Thyroid gland (tissue), 4 donors: ENCODE data around the gene METTL1. TPM values are rescaled to one million over a fixed set of nuclear protein-coding genes. Genes with fewer than 3 reads are reported as not detected.
A peak's percentile ranks its signal among the peaks of the same experiment; 100 is the strongest.

ENCODE experiments used
- DNase-seq, 2 donors: peaks; one replicate each; pipeline ENCODE4 v3.0.0-alpha.2; 2019
- H3K27ac ChIP-seq, 3 donors: fragments of 200-600 bp; sonication (generic); 1 replicate in 2 of 3; 2 replicates in 1 of 3; pipeline ENCODE4 v1.5.1; 2016 to 2019; ENCODE audit warnings: mild to moderate bottlenecking in 1 of 3, moderate library complexity in 1 of 3
- H3K27me3 ChIP-seq: fragments of 200-600 bp; sonication (generic); one replicate; pipeline ENCODE4 v1.5.1; 2019
- H3K36me3 ChIP-seq, 2 donors: fragments of 200-600 bp; sonication (generic); one replicate each; pipeline ENCODE4 v1.5.1; 2016 to 2019
- H3K4me1 ChIP-seq, 2 donors: fragments of 200-600 bp; sonication (generic); one replicate each; pipeline ENCODE4 v1.5.1; 2017 to 2019
- H3K4me3 ChIP-seq, 3 donors: fragments of 200-600 bp; sonication (generic); replicated peaks in 1 of 3; 1 replicate in 2 of 3; 2 replicates in 1 of 3; pipeline ENCODE4 v1.5.1; 2016; ENCODE audit warnings: mild to moderate bottlenecking in 1 of 3
- H3K9me3 ChIP-seq: fragments of 200-600 bp; sonication (generic); one replicate; pipeline ENCODE4 v1.5.1; 2017
- CTCF ChIP-seq, 6 experiments: fragments of 200-600 bp in 3 of 6; fragments of 450-650 bp in 3 of 6; sonication (generic) in 3 of 6; IDR thresholded peaks; one replicate each; pipeline ENCODE4 v1.5.1; 2016 to 2019; ENCODE audit warnings: antibody characterized with exemption in 6 of 6, mild to moderate bottlenecking in 2 of 6, inconsistent platforms in 1 of 6, moderate library complexity in 1 of 6
- POLR2A ChIP-seq, 2 donors: fragments of 450-650 bp; IDR thresholded peaks; one replicate each; pipeline ENCODE4 v1.6.1; 2017; ENCODE audit warnings: antibody characterized with exemption in 2 of 2, mild to moderate bottlenecking in 2 of 2, moderate library complexity in 1 of 2
- WGBS, 2 donors: methylation state at CpG; one replicate each; pipeline ENCODE4 v1.1.5; 2017; 5-methylcytosine and 5-hydroxymethylcytosine counted together
- intact Hi-C: fragments of 100-400 bp; cut with DNase I; formaldehyde crosslinking; loops from one replicate; pipeline ENCODE4 v1.15.1; 2023
- total RNA-seq, 4 donors: library from RNA; depleted of rRNA; stranded (reverse); fragments of >200 nt; gene quantifications; one replicate each; pipeline ENCODE4 v1.2.3, GENCODE V29; 2016

METTL1 gene
- total RNA-seq, 4 donors from 2014 or later = 7.9 to 24.5 (median 13.1) TPM

GRCh38 chr12:57755194-57755453 lies 16.8 kb downstream of the METTL1 start:
- WGBS, 2 donors = no CpG with 5 or more reads among the region's 34 CpGs
- TF ChIP-seq POLR2A (IDR thresholded peaks at IDR 0.05) = no peak
- no peak for TF ChIP-seq CTCF (IDR thresholded peaks at IDR 0.05)
- H3K27me3 ChIP-seq = no peaks in the 10 kb centered on the region
- no peak for DNase-seq
- H3K36me3 ChIP-seq = peaks cover 10 to 11% of the 10 kb centered on the region in 2 donors
- H3K9me3 ChIP-seq = no peaks in the 10 kb centered on the region
- H3K4me3 ChIP-seq = peak overlapping the region in 1 of 3 donors; percentile 79
- peaks cover 22 to 39% of the 10 kb centered on the region in 2 donors for H3K4me1 ChIP-seq
- intact Hi-C loops = no loop called here
- H3K27ac ChIP-seq = peak overlapping the region; percentile 35 to 74 (median 46)

- WGBS, 2 donors = 3 to 4% methylated on average over 17 to 20 of the region's 41 CpGs
- TF ChIP-seq POLR2A (IDR thresholded peaks at IDR 0.05) (peak in 1 of 2 donors; percentile 35), CTCF (IDR thresholded peaks at IDR 0.05) (no peak)
- Histone ChIP-seq H3K4me1 (peaks cover 22 to 39% of the 10 kb centered on the region in 2 donors), H3K4me3 (peak within 1 kb of the TSS; percentile 19 to 79 (median 22)), H3K36me3 (peaks cover 10 to 11% of the 10 kb centered on the region in 2 donors), H3K9me3 (no peaks in the 10 kb centered on the region), H3K27me3 (no peaks in the 10 kb centered on the region), H3K27ac (peak within 1 kb of the TSS; percentile 35 to 74 (median 46))
- intact Hi-C loops = no loop called here
- DNase-seq = peak; percentile 87 to 91
Observed at GRCh38 chr12:57754411-57755193, 17.3 kb downstream of the METTL1 start, which contains the start of gene MARCHF9. Gene MARCHF9, plus strand, starts transcription at chr12:57755103. Its CDS starts 426 bp downstream, at chr12:57755529.

GRCh38 chr12:57753756-57754337 lies 18.1 kb downstream of the METTL1 start:
- Histone ChIP-seq H3K4me1 (peaks cover 22 to 39% of the 10 kb centered on the region in 2 donors), H3K4me3 (peak overlapping the region in 1 of 3 donors; percentile 79), H3K27ac (peak overlapping the region in 2 of 3 donors; percentile 17 to 74), H3K36me3 (peaks cover 10 to 15% of the 10 kb centered on the region in 2 donors), H3K27me3 (no peaks in the 10 kb centered on the region), H3K9me3 (no peaks in the 10 kb centered on the region)
- 40 to 46% methylated on average over 1 of the region's 1 CpG for WGBS, 2 donors
- DNase-seq = no peak
- no peak for TF ChIP-seq CTCF (IDR thresholded peaks at IDR 0.05)
- no peak for TF ChIP-seq POLR2A (IDR thresholded peaks at IDR 0.05)
- intact Hi-C loops = no loop called here

GRCh38 chr12:57752668-57753000 lies 19.3 kb downstream of the METTL1 start:
- no peak for TF ChIP-seq CTCF (IDR thresholded peaks at IDR 0.05)
- no peak for TF ChIP-seq POLR2A (IDR thresholded peaks at IDR 0.05)
- H3K27me3 ChIP-seq = no peaks in the 10 kb centered on the region
- peaks cover 14 to 19% of the 10 kb centered on the region in 2 donors for H3K36me3 ChIP-seq
- H3K4me1 ChIP-seq = peaks cover 22 to 39% of the 10 kb centered on the region in 2 donors
- H3K27ac ChIP-seq = peak overlapping the region; percentile 3 to 37 (median 32)
- H3K4me3 ChIP-seq = no peak overlapping the region
- 3 to 4% methylated on average over 4 to 5 of the region's 5 CpGs for WGBS, 2 donors
- H3K9me3 ChIP-seq = no peaks in the 10 kb centered on the region
- DNase-seq = no peak
- intact Hi-C loops = no loop called here
